ENCODE results near the gene EIF5A2.

EIF5A2 gene

DNA sequence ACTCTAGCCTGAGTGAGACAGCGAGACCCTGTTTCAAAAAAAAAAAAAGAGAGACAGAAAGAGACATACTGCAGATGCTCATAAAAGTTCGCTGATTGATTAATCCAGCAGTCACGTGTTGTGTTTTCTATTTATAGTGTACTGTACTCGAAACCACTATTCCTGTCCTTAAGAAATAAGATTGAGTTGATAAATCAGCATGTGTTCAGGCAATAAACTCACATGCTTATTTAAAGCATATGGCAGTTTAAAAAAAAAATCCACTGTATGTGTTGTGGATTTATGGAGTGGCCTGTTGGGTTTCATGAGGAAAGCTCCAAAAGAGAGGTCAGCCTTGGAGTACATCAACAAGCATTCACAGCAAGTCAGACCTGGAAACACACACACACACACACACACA, 56.1 kb downstream of the EIF5A2 start:
- no peak for DNase-seq (ENCODE audit: low read depth)

DNA sequence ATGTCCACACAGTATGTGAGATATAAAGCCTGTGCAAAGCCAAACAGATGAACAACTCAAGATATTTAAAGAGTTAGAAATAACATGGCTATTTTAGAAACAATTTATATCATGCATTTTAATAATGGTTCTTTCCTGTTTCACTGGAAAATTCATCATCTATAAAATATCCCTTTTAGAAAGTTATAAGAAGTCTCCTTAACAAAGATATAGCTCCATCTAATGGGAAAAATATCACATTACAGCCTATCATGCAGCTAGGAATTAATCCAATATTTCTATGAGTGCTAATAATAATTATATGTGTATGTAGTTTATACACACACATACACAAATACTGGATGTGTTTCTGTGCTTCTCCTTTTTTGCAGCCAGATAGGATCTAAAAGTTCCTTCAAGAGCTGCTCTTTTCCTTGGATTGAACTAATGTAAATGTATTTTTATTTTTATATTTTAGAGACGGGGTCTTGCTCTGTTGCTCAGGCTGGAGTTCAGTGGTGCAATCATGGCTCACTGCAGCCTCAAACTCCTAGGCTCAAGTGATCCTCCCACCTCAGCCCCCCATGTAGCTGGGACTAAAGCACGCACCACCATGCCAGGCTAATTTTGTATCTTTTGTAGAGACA, 60.0 kb downstream of the EIF5A2 start:
- DNase-seq (ENCODE audit: low read depth) = no peak

DNA sequence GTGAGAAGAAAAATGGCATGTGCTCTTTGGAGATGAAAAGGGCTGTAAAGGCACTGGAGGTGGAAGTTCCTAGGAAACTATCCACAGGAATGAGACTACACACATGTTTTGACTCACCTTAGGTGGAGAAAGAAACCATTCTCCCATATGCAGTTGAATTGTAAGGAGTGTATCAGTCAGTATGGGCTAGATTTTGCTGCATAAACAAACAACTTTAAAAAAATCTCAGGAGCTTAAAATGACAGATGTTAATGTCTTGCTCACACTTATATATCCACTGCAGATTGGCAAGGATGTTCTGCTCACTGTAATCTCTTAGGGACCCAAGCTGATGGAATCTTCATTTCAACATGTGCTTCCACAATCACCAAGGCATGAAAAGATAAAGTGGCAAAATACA, 64.1 kb downstream of the EIF5A2 start:
- DNase-seq (ENCODE audit: low read depth) = no peak

DNA sequence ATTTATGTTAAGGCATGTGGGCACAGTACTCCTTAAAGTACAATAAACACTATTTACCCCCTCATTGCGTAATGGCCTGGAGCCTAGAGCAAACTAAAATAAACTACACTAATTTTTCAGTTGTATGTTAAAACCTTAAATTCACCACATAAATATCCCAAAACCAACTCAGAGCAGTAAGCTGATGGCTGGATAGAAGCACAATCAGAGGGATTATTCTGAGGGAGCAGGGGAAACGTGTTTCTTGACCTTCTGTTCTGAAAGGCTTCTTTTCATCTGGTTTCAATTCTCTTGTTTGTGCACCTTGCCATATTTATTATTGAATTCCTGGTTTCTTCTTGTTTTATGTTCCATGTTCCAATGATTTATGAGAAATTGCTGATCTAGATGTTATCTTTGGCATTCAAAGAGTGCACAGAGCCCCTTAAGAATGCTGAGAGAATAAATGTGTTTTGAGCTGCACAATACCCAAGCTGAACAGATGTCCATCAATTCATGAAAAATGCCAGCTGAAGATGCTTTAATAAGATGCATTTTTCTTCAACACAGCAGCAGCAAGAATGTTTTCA, 68.1 kb downstream of the EIF5A2 start:
- peak; percentile 20 for DNase-seq (ENCODE audit: low read depth)

DNA sequence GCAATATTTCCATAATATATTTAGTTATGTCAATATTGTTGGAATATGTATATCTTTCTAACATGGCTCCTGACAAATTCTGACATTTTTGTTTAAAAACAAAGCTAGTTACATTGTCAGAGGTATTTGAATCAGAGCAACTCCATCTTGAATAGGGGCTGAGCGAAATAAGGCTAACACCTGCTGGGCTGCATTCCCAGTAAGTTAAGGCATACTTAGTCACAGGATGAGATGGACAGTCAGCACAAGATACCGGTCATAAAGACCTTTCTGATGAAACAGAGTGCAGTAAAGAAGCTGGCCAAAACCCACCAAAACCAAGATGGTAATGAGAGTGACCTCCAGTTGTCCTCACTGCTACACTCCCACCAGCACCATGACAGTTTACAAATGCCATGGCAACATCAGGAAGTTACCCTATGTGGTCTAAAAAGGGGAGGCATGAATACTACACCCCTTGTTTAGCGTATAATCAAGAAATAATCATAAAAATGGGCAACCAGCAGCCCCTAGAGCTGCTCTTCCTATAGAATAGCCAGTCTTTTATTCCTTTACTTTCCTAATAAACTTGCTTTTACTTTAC, 68.8 kb downstream of the EIF5A2 start:
- DNase-seq (ENCODE audit: low read depth) = no peak
